Stomach (tissue), 4 donors: Measurements from ENCODE around the gene C1QC.

Source experiments
- CTCF ChIP-seq, 7 experiments: fragments of 450-650 bp in 4 of 7; fragments of 200-600 bp in 3 of 7; sonication (generic) in 3 of 7; IDR thresholded peaks; one replicate each; pipeline ENCODE4 v1.5.1; 2016 to 2019; ENCODE audit warnings: antibody characterized with exemption in 7 of 7, control low read depth in 2 of 7, mild to moderate bottlenecking in 1 of 7
- EP300 ChIP-seq: sonication (generic); formaldehyde crosslinking; IDR thresholded peaks from one replicate; pipeline ENCODE4 v1.6.1; 2017; ENCODE audit warnings: antibody characterized with exemption
- POLR2A ChIP-seq, 4 donors: fragments of 450-650 bp; IDR thresholded peaks; one replicate each; pipeline ENCODE4 v1.6.1; 2016; ENCODE audit warnings: antibody characterized with exemption in 4 of 4, control low read depth in 2 of 4, mild to moderate bottlenecking in 1 of 4, moderate library complexity in 1 of 4
- POLR2AphosphoS5 ChIP-seq, 3 donors: sonication (generic); formaldehyde crosslinking; IDR thresholded peaks; one replicate each; pipeline ENCODE4 v1.6.1; 2016; ENCODE audit warnings: antibody characterized with exemption in 3 of 3

GRCh38 chr1:22643928-22644327 lies 495 bp downstream of the C1QC start:
- TF ChIP-seq EP300 = no peak
- TF ChIP-seq CTCF (IDR thresholded peaks at IDR 0.05) = no peak
- no peak for TF ChIP-seq POLR2A (IDR thresholded peaks at IDR 0.05)
- no peak for TF ChIP-seq POLR2AphosphoS5 (IDR thresholded peaks at IDR 0.05)
